IPS-18a (cell line): ENCODE data around the gene PCDHA8.
"Not testable (repeated sequence)": the region's sequence is repeated elsewhere in the genome, so short reads cannot be mapped to it uniquely, and the experiment has no call there.

Source experiments
- H3K27ac ChIP-seq: one replicate; pipeline ENCODE4 v1.5.1; 2013; ENCODE audit warnings: low read length
- H3K27me3 ChIP-seq: one replicate; pipeline ENCODE4 v1.6.1; 2013; ENCODE audit warnings: mild to moderate bottlenecking, low read length; ENCODE audit not compliant: control insufficient read depth, insufficient read depth
- H3K36me3 ChIP-seq: one replicate; pipeline ENCODE4 v1.6.1; 2013; ENCODE audit warnings: low read depth, low read length; ENCODE audit not compliant: control insufficient read depth
- H3K4me1 ChIP-seq: one replicate; pipeline ENCODE4 v1.6.1; 2013; ENCODE audit warnings: low read depth, low read length; ENCODE audit not compliant: control insufficient read depth
- H3K4me3 ChIP-seq: one replicate; pipeline ENCODE4 v1.5.1; 2013; ENCODE audit warnings: low read length
- H3K9ac ChIP-seq: one replicate; pipeline ENCODE4 v1.6.1; 2013; ENCODE audit warnings: mild to moderate bottlenecking, low read length, moderate library complexity
- H3K9me3 ChIP-seq: one replicate; pipeline ENCODE4 v1.6.1; 2013; ENCODE audit warnings: low read depth, low read length; ENCODE audit not compliant: control insufficient read depth

PCDHA8 gene

GRCh38 chr5:140833993-140834392 is 7.0 kb upstream of the PCDHA8 start, which contains the start of gene PCDHA7:
Gene PCDHA7, plus strand, starts transcription at chr5:140834269. Its CDS starts 115 bp downstream, at chr5:140834384.
- H3K4me3 ChIP-seq = no peak within 1 kb of the TSS
- H3K27me3 ChIP-seq = no peaks in the 10 kb centered on the region
- peaks cover 6% of the 10 kb centered on the region for H3K9me3 ChIP-seq
- no peaks in the 10 kb centered on the region for H3K36me3 ChIP-seq
- no peaks in the 10 kb centered on the region for H3K4me1 ChIP-seq
- H3K9ac ChIP-seq = no peak within 1 kb of the TSS
- H3K27ac ChIP-seq = no peak within 1 kb of the TSS

GRCh38 chr5:140834439-140835008 is 6.5 kb upstream of the PCDHA8 start:
- H3K27ac ChIP-seq, H3K36me3 ChIP-seq, H3K4me1 ChIP-seq, H3K4me3 ChIP-seq, H3K9me3 ChIP-seq, H3K9ac ChIP-seq, H3K27me3 ChIP-seq: not testable (repeated sequence)

- peaks cover 6% of the 10 kb centered on the region for H3K9me3 ChIP-seq
- no peaks in the 10 kb centered on the region for H3K36me3 ChIP-seq
- H3K4me1 ChIP-seq = no peaks in the 10 kb centered on the region
- no peak overlapping the region for H3K27ac ChIP-seq
- no peak overlapping the region for H3K9ac ChIP-seq
- no peak overlapping the region for H3K4me3 ChIP-seq
- H3K27me3 ChIP-seq = no peaks in the 10 kb centered on the region
These were observed 5.1 kb upstream of the PCDHA8 start for GRCh38 chr5:140835622-140836510.

GRCh38 chr5:140842798-140843733 is 2.1 kb downstream of the PCDHA8 start:
- Histone ChIP-seq H3K9me3 (no peaks in the 10 kb centered on the region), H3K36me3 (no peaks in the 10 kb centered on the region)

GRCh38 chr5:140848139-140849102 is 7.4 kb downstream of the PCDHA8 start, which contains the start of gene PCDHA9:
Gene PCDHA9, plus strand, starts transcription at chr5:140848382. Its CDS starts 114 bp downstream, at chr5:140848496.
- H3K27ac ChIP-seq, H3K9ac ChIP-seq, H3K4me1 ChIP-seq, H3K36me3 ChIP-seq, H3K9me3 ChIP-seq, H3K4me3 ChIP-seq, H3K27me3 ChIP-seq: not testable (repeated sequence)

More at GRCh38 chr5:140842798-140843733, 2.1 kb downstream of the PCDHA8 start:
- Histone ChIP-seq H3K4me3 (no peak overlapping the region), H3K27ac (no peak overlapping the region), H3K4me1 (no peaks in the 10 kb centered on the region), H3K27me3 (no peaks in the 10 kb centered on the region), H3K9ac (no peak overlapping the region)

- not testable (repeated sequence) for H3K9ac ChIP-seq, H3K4me3 ChIP-seq, H3K36me3 ChIP-seq, H3K27me3 ChIP-seq, H3K4me1 ChIP-seq, H3K27ac ChIP-seq, H3K9me3 ChIP-seq
These were observed 9.0 kb downstream of the PCDHA8 start for GRCh38 chr5:140849831-140850634.

- Histone ChIP-seq H3K4me3 (peak within 1 kb of the TSS; percentile 17), H3K9me3 (no peaks in the 10 kb centered on the region), H3K27me3 (no peaks in the 10 kb centered on the region), H3K27ac (no peak within 1 kb of the TSS), H3K4me1 (no peaks in the 10 kb centered on the region), H3K9ac (peak within 1 kb of the TSS; percentile 36), H3K36me3 (no peaks in the 10 kb centered on the region)
These were observed 15.0 kb downstream of the PCDHA8 start, which contains the start of gene PCDHA10 for GRCh38 chr5:140855772-140856674. Gene PCDHA10, plus strand, starts transcription at chr5:140855897. Its CDS starts 152 bp downstream, at chr5:140856049.

GRCh38 chr5:140857177-140857986 is 16.4 kb downstream of the PCDHA8 start:
- no peaks in the 10 kb centered on the region for H3K27me3 ChIP-seq
- no peaks in the 10 kb centered on the region for H3K36me3 ChIP-seq
- no peak overlapping the region for H3K27ac ChIP-seq
- H3K4me1 ChIP-seq = no peaks in the 10 kb centered on the region
- no peak overlapping the region for H3K9ac ChIP-seq
- H3K9me3 ChIP-seq = no peaks in the 10 kb centered on the region
- no peak overlapping the region for H3K4me3 ChIP-seq

- Histone ChIP-seq H3K4me1 (no peaks in the 10 kb centered on the region), H3K4me3 (no peak overlapping the region), H3K9me3 (no peaks in the 10 kb centered on the region), H3K27ac (no peak overlapping the region), H3K36me3 (no peaks in the 10 kb centered on the region), H3K27me3 (no peaks in the 10 kb centered on the region), H3K9ac (no peak overlapping the region)
These were observed 16.9 kb downstream of the PCDHA8 start for GRCh38 chr5:140857987-140858240.
